ENCODE data around the gene PUM2. TPM values are rescaled to one million over a fixed set of nuclear protein-coding genes. Genes with fewer than 3 reads are reported as not detected.

The PUM2 gene
- polyA plus RNA-seq, 1 donor (not counting 4 experiments of a cell fraction or from before 2014, with no cell fraction given) = 47.5 TPM

GRCh38 chr2:20398956-20399567 lies 48.4 kb upstream of the PUM2 start:
- FAIRE-seq (no peak), DNase-seq (ENCODE audit: low read depth, low spot score) (no peak)
- no peak overlapping the region for H3K4me2 ChIP-seq (ENCODE audit: control insufficient read depth, extremely low read depth, insufficient read depth, low read depth, low read length)
- no peaks in the 10 kb centered on the region for H3K9me3 ChIP-seq (ENCODE audit: control insufficient read depth, low read depth, low read length)
- no peaks in the 10 kb centered on the region for H3K79me2 ChIP-seq (ENCODE audit: control insufficient read depth, insufficient read depth, low read length)
- no peak overlapping the region for H2AFZ ChIP-seq (ENCODE audit: control insufficient read depth, low read length)
- no peak overlapping the region for H3K4me3 ChIP-seq (ENCODE audit: control insufficient read depth in 2 of 3, extremely low read depth in 1 of 3, insufficient read depth in 2 of 3, low read depth in 1 of 3, low read length in 3 of 3)
- H3K27me3 ChIP-seq (ENCODE audit: control insufficient read depth, extremely low read depth, insufficient read depth, low read length) = no peaks in the 10 kb centered on the region
- no peaks in the 10 kb centered on the region for H3K9me1 ChIP-seq (ENCODE audit: control insufficient read depth, extremely low read depth, insufficient read depth, low read length)
- dilution Hi-C loops (cut with MboI; ENCODE audit: extremely low pct_ligation_motif_present, low sequenced_read_pairs) = no loop called here
- H4K20me1 ChIP-seq (ENCODE audit: control insufficient read depth, extremely low read depth, insufficient read depth, low read length) = no peaks in the 10 kb centered on the region
- H3K36me3 ChIP-seq (ENCODE audit: control insufficient read depth in 2 of 2, extremely low read depth in 1 of 2, insufficient read depth in 2 of 2, low read length in 2 of 2) = no peaks in the 10 kb centered on the region
- H3K4me1 ChIP-seq (ENCODE audit: control insufficient read depth, extremely low read depth, insufficient read depth, low read length) = peaks cover 18% of the 10 kb centered on the region
- no peak overlapping the region for H3K27ac ChIP-seq (ENCODE audit: control insufficient read depth, insufficient read depth, low read length)
- TF ChIP-seq, protein P1, sequence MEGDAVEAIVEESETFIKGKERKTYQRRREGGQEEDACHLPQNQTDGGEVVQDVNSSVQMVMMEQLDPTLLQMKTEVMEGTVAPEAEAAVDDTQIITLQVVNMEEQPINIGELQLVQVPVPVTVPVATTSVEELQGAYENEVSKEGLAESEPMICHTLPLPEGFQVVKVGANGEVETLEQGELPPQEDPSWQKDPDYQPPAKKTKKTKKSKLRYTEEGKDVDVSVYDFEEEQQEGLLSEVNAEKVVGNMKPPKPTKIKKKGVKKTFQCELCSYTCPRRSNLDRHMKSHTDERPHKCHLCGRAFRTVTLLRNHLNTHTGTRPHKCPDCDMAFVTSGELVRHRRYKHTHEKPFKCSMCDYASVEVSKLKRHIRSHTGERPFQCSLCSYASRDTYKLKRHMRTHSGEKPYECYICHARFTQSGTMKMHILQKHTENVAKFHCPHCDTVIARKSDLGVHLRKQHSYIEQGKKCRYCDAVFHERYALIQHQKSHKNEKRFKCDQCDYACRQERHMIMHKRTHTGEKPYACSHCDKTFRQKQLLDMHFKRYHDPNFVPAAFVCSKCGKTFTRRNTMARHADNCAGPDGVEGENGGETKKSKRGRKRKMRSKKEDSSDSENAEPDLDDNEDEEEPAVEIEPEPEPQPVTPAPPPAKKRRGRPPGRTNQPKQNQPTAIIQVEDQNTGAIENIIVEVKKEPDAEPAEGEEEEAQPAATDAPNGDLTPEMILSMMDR (optimal IDR thresholded peaks at IDR 0.05 in 1 of 3, IDR thresholded peaks at IDR 0.05 in 1 of 3, conservative IDR thresholded peaks at IDR 0.05 in 1 of 3; ENCODE audit: extremely low read depth in 1 of 3, insufficient read depth in 2 of 3, low read length in 3 of 3) = no peak
- TF ChIP-seq EZH2 (IDR thresholded peaks at IDR 0.05; ENCODE audit: low read length) = no peak
- no peak overlapping the region for H3K9ac ChIP-seq (ENCODE audit: control insufficient read depth, extremely low read depth, insufficient read depth, low read length)

- DNase-seq (ENCODE audit: low read depth, low spot score) = no peak
- Histone ChIP-seq H3K27ac (ENCODE audit: control insufficient read depth, insufficient read depth, low read length) (no peak overlapping the region), H2AFZ (ENCODE audit: control insufficient read depth, low read length) (no peak overlapping the region), H3K4me3 (ENCODE audit: control insufficient read depth in 2 of 3, extremely low read depth in 1 of 3, insufficient read depth in 2 of 3, low read depth in 1 of 3, low read length in 3 of 3) (no peak overlapping the region), H3K9ac (ENCODE audit: control insufficient read depth, extremely low read depth, insufficient read depth, low read length) (no peak overlapping the region), H3K4me2 (ENCODE audit: control insufficient read depth, extremely low read depth, insufficient read depth, low read depth, low read length) (no peak overlapping the region), H4K20me1 (ENCODE audit: control insufficient read depth, extremely low read depth, insufficient read depth, low read length) (no peaks in the 10 kb centered on the region), H3K9me3 (ENCODE audit: control insufficient read depth, low read depth, low read length) (no peaks in the 10 kb centered on the region), H3K9me1 (ENCODE audit: control insufficient read depth, extremely low read depth, insufficient read depth, low read length) (no peaks in the 10 kb centered on the region), H3K79me2 (ENCODE audit: control insufficient read depth, insufficient read depth, low read length) (no peaks in the 10 kb centered on the region), H3K36me3 (ENCODE audit: control insufficient read depth in 2 of 2, extremely low read depth in 1 of 2, insufficient read depth in 2 of 2, low read length in 2 of 2) (no peaks in the 10 kb centered on the region), H3K4me1 (ENCODE audit: control insufficient read depth, extremely low read depth, insufficient read depth, low read length) (peaks cover 18% of the 10 kb centered on the region), H3K27me3 (ENCODE audit: control insufficient read depth, extremely low read depth, insufficient read depth, low read length) (no peaks in the 10 kb centered on the region)
- no peak for FAIRE-seq
- dilution Hi-C loops (cut with MboI; ENCODE audit: extremely low pct_ligation_motif_present, low sequenced_read_pairs) = no loop called here
- no peak for TF ChIP-seq EZH2 (IDR thresholded peaks at IDR 0.05; ENCODE audit: low read length)
- TF ChIP-seq, protein P1 (optimal IDR thresholded peaks at IDR 0.05 in 1 of 3, IDR thresholded peaks at IDR 0.05 in 1 of 3, conservative IDR thresholded peaks at IDR 0.05 in 1 of 3; ENCODE audit: extremely low read depth in 1 of 3, insufficient read depth in 2 of 3, low read length in 3 of 3) = no peak
Measured at GRCh38 chr2:20397811-20398447, 47.3 kb upstream of the PUM2 start.
